CD4-positive, CD25-positive, alpha-beta regulatory T cell (primary cell): ENCODE measurements around the gene INPP4A. TPM values are rescaled to one million over a fixed set of nuclear protein-coding genes. Genes with fewer than 3 reads are reported as not detected.

Source experiments
- ATAC-seq, 2 donors: fragments of 150-1000 bp; cut with Tn5 transposase; one replicate each; pipeline ENCODE4 v1.10.0; 2021; ENCODE audit warnings: low read depth in 2 of 2, moderate number of reproducible peaks in 2 of 2, moderate library complexity in 1 of 2
- DNase-seq, 3 donors: peaks; one replicate each; pipeline versions ENCODE4 v3.0.0 to v3.0.0-alpha.2; 2012 to 2022; ENCODE audit warnings: mixed read lengths in 1 of 3
- H3K27ac ChIP-seq: one replicate; pipeline ENCODE4 v1.7.0; 2013; ENCODE audit warnings: mild to moderate bottlenecking, low read length; ENCODE audit not compliant: insufficient read depth, poor library complexity, severe bottlenecking
- H3K27me3 ChIP-seq: one replicate; pipeline ENCODE4 v1.7.0; 2013; ENCODE audit warnings: low read length; ENCODE audit not compliant: control insufficient read depth, insufficient read depth
- H3K36me3 ChIP-seq: one replicate; pipeline ENCODE4 v1.7.0; 2013; ENCODE audit warnings: mild to moderate bottlenecking, low read length, moderate library complexity; ENCODE audit not compliant: control insufficient read depth, insufficient read depth
- H3K4me1 ChIP-seq: 2 replicates; pipeline ENCODE4 v1.7.0; 2013; ENCODE audit warnings: mild to moderate bottlenecking, low read length; ENCODE audit not compliant: insufficient read depth, control insufficient read depth, poor library complexity, severe bottlenecking
- H3K4me3 ChIP-seq: one replicate; pipeline ENCODE4 v1.7.0; 2013; ENCODE audit warnings: low read depth, mild to moderate bottlenecking, low read length, moderate library complexity
- H3K9me3 ChIP-seq, 2 experiments: 1 replicate in 1 of 2; 2 replicates in 1 of 2; pipeline ENCODE4 v1.7.0; 2013; ENCODE audit warnings: low read length in 2 of 2, mild to moderate bottlenecking in 1 of 2, moderate library complexity in 1 of 2; ENCODE audit not compliant: control insufficient read depth in 2 of 2
- H3K27ac Mint-ChIP-seq, 3 donors: one replicate each; pipeline ENCODE4 v1.8.0; 2020 to 2022; ENCODE audit warnings: mild to moderate bottlenecking in 3 of 3, mixed read lengths in 3 of 3, moderate library complexity in 2 of 3
- H3K27me3 Mint-ChIP-seq: one replicate; pipeline ENCODE4 v1.8.0; 2022; ENCODE audit warnings: mild to moderate bottlenecking, mixed read lengths
- H3K36me3 Mint-ChIP-seq: one replicate; pipeline ENCODE4 v1.8.0; 2020; ENCODE audit warnings: mixed read lengths
- H3K4me1 Mint-ChIP-seq, 4 donors: one replicate each; pipeline ENCODE4 v1.8.0; 2020 to 2022; ENCODE audit warnings: mixed read lengths in 4 of 4, mild to moderate bottlenecking in 1 of 4
- H3K4me3 Mint-ChIP-seq, 4 donors: one replicate each; pipeline ENCODE4 v1.8.0; 2020 to 2022; ENCODE audit warnings: mild to moderate bottlenecking in 4 of 4, mixed read lengths in 4 of 4, moderate library complexity in 3 of 4
- H3K9me3 Mint-ChIP-seq, 7 donors: one replicate each; pipeline ENCODE4 v1.8.0; 2020 to 2022; ENCODE audit warnings: mixed read lengths in 7 of 7, mild to moderate bottlenecking in 3 of 7, moderate library complexity in 2 of 7
- polyA plus RNA-seq, 4 donors: library from polyadenylated mRNA; unstranded; fragments of 300-500 nt; fragmentation: Illumina TruSeq; gene quantifications; one replicate each; pipeline ENCODE4 v1.2.3, GENCODE V29; 2021
- total RNA-seq: library from RNA; stranded (reverse); gene quantifications from one replicate; pipeline ENCODE4 v1.2.3, GENCODE V29; 2022

INPP4A gene
- total and polyA plus RNA-seq, 5 donors from 2014 or later = 27.9 to 106 (median 31.5) TPM

DNA sequence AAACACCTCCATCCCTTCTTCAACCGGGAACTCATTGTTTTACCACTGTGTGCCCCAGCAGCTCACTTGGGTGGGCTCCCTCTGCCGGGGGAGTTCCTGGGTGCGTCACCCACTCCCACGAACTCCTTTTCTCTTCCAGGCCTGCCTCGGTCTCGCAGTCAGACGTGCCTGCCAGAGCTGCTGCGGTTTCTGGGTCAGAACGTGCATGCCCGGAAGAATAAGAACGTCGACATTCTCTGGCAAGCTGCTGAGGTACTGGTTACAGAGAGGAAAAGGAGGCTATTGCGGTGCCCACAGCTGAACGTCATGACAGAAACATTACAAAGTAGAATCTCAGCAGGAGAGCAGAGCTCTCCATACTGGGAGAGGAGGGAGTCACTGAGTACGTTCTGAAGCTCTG lies 128.0 kb downstream of the INPP4A start:
- Mint-ChIP-seq H3K36me3 (peaks cover 33% of the 10 kb centered on the region), H3K4me3 (no peak overlapping the region)

DNA sequence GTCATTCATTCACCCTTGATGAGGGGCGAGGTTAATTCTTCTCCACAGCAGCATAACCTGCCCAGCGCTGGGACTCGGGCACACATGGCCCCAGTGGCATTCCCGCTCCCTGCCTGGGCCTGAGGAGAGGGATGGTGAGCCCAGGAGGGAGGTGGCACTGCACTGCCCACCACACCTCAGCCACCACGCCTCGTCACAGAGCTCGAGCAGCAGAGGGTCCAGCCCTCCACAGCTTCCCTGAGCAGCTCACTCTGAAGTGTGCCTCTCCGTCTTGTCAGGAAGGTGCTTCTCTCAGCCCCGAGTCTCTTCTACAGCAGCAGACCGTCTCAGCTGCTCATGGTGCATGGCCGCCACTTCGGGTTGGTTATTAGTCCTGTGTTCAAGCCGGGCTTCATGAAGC lies 128.8 kb downstream of the INPP4A start:
- Mint-ChIP-seq H3K36me3 (peaks cover 36% of the 10 kb centered on the region), H3K27ac (no peak overlapping the region), H3K27me3 (no peaks in the 10 kb centered on the region), H3K9me3 (no peaks in the 10 kb centered on the region), H3K4me1 (peaks cover 0 to 4% (median 0%) of the 10 kb centered on the region in 4 donors), H3K4me3 (no peak overlapping the region)
- DNase-seq (no peak), ATAC-seq (no peak)
- no peaks in the 10 kb centered on the region for H3K27me3 ChIP-seq
- no peaks in the 10 kb centered on the region for H3K9me3 ChIP-seq
- no peak overlapping the region for H3K27ac ChIP-seq
- H3K4me3 ChIP-seq = no peak overlapping the region
- H3K4me1 ChIP-seq = no peaks in the 10 kb centered on the region
- peaks cover 99% of the 10 kb centered on the region for H3K36me3 ChIP-seq

More for the DNA sequence above, 128.0 kb downstream of the INPP4A start:
- peaks cover 99% of the 10 kb centered on the region for H3K36me3 ChIP-seq
- H3K4me1 Mint-ChIP-seq = peaks cover 0 to 4% (median 0%) of the 10 kb centered on the region in 4 donors
- no peaks in the 10 kb centered on the region for H3K9me3 Mint-ChIP-seq
- no peaks in the 10 kb centered on the region for H3K27me3 ChIP-seq
- ATAC-seq = no peak
- H3K4me1 ChIP-seq = no peaks in the 10 kb centered on the region
- no peak for DNase-seq
- H3K27me3 Mint-ChIP-seq = no peaks in the 10 kb centered on the region
- H3K9me3 ChIP-seq = no peaks in the 10 kb centered on the region
- no peak overlapping the region for H3K27ac Mint-ChIP-seq
- no peak overlapping the region for H3K4me3 ChIP-seq
- H3K27ac ChIP-seq = no peak overlapping the region

DNA sequence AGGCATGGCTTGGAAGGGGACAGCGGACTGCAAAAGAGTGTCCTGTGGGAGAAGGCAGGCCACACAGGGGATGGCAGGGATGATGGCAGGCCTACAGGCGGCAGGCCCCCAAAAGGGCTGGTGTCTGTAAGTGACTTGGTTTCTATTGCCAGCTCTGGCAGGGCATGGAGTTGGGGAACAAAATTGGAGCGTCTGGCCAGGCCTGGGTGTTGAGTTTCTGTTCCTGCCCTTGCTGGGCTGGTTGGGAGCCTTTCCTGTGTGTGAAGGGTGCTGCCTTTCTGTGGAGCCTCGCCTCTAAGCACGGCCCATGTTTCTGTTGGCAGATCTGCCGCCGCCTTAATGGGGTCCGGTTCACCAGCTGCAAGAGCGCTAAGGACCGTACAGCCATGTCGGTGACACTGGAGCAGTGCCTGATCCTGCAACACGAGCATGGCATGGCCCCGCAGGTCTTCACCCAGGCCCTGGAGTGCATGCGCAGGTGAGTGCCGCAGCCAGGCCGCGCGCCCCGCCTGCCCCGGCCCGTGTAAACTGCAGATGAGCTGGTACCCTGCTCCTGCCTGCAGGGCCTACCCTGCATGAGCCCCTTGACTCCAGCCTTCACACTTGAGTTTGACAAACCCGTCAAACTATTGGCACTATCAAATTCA lies 132.1 kb downstream of the INPP4A start:
- Mint-ChIP-seq H3K9me3 (no peaks in the 10 kb centered on the region), H3K27ac (peak overlapping the region in 1 of 3 donors; percentile 69), H3K4me3 (no peak overlapping the region), H3K27me3 (no peaks in the 10 kb centered on the region), H3K36me3 (peaks cover 33% of the 10 kb centered on the region), H3K4me1 (no peaks in the 10 kb centered on the region)
- DNase-seq = no peak
- no peak for ATAC-seq
- H3K36me3 ChIP-seq = peaks cover 95% of the 10 kb centered on the region
- H3K4me3 ChIP-seq = no peak overlapping the region
- H3K9me3 ChIP-seq = no peaks in the 10 kb centered on the region
- H3K27me3 ChIP-seq = no peaks in the 10 kb centered on the region
- no peak overlapping the region for H3K27ac ChIP-seq
- H3K4me1 ChIP-seq = no peaks in the 10 kb centered on the region

DNA sequence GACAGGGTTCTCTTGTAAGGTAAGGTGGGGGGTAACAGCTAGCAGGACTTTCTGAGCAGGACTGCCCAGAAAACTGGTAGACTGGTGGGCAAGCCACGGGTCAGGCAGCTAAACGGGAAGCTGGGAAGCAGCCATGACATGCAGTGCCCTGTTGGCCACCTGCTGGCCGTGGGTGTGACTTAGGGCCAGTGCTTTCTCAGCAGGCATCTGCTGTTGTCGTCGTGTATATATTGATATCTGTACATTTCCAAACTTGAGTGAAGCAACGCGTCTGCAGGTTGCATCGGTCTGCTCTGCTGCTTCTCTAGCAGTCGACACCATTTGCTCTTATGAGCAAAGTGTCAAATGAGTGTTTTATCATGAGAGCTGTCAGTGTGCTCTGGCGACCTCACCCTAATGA lies 132.7 kb downstream of the INPP4A start:
- no peaks in the 10 kb centered on the region for H3K27me3 ChIP-seq
- DNase-seq = no peak
- H3K4me3 Mint-ChIP-seq = no peak overlapping the region
- H3K9me3 ChIP-seq = no peaks in the 10 kb centered on the region
- H3K27me3 Mint-ChIP-seq = no peaks in the 10 kb centered on the region
- ATAC-seq = no peak
- H3K4me1 Mint-ChIP-seq = no peaks in the 10 kb centered on the region
- H3K36me3 Mint-ChIP-seq = peaks cover 38% of the 10 kb centered on the region
- H3K4me3 ChIP-seq = no peak overlapping the region
- no peaks in the 10 kb centered on the region for H3K4me1 ChIP-seq
- H3K27ac Mint-ChIP-seq = peak overlapping the region in 1 of 3 donors; percentile 20
- H3K27ac ChIP-seq = no peak overlapping the region
- peaks cover 95% of the 10 kb centered on the region for H3K36me3 ChIP-seq
- H3K9me3 Mint-ChIP-seq = no peaks in the 10 kb centered on the region

DNA sequence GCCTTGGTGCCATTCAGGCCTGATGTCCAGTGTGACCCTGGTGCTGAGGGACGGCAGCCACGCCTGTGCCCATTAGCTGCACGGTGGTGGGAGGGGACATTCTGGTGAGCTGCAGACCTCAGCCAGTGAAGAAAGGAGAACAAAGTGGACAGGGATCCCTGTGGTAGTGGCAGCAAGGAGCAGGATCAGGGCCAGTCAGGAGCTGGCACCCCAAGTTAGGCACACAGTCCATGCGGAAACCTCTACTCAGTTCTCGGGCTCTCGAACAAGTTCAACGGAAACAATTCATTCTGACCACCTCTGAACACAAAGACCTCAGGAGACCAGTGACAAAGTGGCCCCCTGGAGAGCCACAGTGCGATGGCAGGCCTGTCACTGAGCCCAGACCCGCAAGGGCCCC lies 133.6 kb downstream of the INPP4A start:
- no peaks in the 10 kb centered on the region for H3K27me3 ChIP-seq
- H3K4me3 ChIP-seq = no peak overlapping the region
- H3K4me1 Mint-ChIP-seq = no peaks in the 10 kb centered on the region
- no peaks in the 10 kb centered on the region for H3K27me3 Mint-ChIP-seq
- no peaks in the 10 kb centered on the region for H3K9me3 ChIP-seq
- H3K27ac ChIP-seq = no peak overlapping the region
- H3K4me1 ChIP-seq = no peaks in the 10 kb centered on the region
- H3K4me3 Mint-ChIP-seq = no peak overlapping the region
- H3K9me3 Mint-ChIP-seq = no peaks in the 10 kb centered on the region
- DNase-seq = no peak
- H3K36me3 ChIP-seq = peaks cover 95% of the 10 kb centered on the region
- no peak for ATAC-seq
- no peak overlapping the region for H3K27ac Mint-ChIP-seq
- peaks cover 44% of the 10 kb centered on the region for H3K36me3 Mint-ChIP-seq

DNA sequence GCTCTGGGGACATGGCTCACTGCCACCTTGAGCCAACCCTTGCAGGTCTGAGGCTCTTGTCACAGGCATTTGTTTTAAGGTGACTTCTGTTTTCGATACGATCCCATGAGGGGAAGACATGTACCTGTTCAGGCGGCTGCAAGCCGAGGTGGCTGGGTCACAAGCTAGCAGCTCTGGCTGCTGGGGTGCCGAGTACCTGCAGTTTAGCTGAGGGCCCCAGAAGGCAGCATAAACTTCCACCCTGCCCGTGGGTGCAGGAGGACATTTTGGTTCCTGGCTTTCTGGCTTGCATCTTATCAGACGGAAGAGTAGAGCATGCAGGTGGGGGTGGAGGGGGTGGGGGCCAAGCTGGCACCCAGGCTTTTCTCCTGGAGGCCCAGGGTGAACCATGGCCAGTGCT lies 135.3 kb downstream of the INPP4A start:
- H3K27ac ChIP-seq = no peak overlapping the region
- Mint-ChIP-seq H3K9me3 (no peaks in the 10 kb centered on the region), H3K4me3 (no peak overlapping the region), H3K27ac (no peak overlapping the region), H3K4me1 (no peaks in the 10 kb centered on the region), H3K36me3 (peaks cover 42% of the 10 kb centered on the region), H3K27me3 (no peaks in the 10 kb centered on the region)
- ATAC-seq (no peak), DNase-seq (no peak)
- H3K36me3 ChIP-seq = peaks cover 93% of the 10 kb centered on the region
- H3K4me1 ChIP-seq = no peaks in the 10 kb centered on the region
- no peak overlapping the region for H3K4me3 ChIP-seq
- no peaks in the 10 kb centered on the region for H3K9me3 ChIP-seq
- no peaks in the 10 kb centered on the region for H3K27me3 ChIP-seq

DNA sequence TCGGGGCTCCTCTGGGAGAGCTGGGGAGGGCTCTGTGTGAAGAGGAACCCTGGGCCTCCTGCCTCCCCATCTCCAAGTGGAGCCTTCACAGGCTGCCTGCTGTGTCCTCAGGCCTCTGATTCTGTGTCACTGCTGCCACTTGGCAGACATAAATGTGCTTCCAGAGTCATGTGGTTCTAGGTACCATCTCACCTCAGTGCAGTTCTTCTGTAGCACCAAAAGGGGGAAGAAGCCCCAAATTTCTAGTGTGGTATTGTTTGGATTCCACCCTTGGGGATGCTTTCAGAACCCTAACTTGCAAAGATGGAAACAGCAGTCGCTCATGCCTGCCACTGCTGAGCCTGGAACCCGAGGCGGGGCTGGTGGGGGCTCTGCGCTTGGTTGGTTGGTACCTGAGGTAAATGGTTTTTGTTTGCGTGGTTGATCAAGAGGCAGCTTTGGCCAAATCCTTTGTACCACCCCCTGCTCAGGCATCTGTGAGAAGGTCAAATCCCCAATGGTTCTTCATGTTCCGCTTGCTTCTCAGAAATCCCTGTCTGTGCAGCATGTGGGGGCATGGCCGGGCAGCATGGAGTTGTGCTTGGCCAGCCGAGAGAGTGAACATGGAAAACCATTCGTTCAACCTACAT lies 136.1 kb downstream of the INPP4A start:
- Mint-ChIP-seq H3K4me1 (no peaks in the 10 kb centered on the region), H3K36me3 (peaks cover 36% of the 10 kb centered on the region), H3K27me3 (no peaks in the 10 kb centered on the region), H3K9me3 (no peaks in the 10 kb centered on the region), H3K4me3 (no peak overlapping the region), H3K27ac (peak overlapping the region in 1 of 3 donors; percentile 43)
- Histone ChIP-seq H3K36me3 (peaks cover 93% of the 10 kb centered on the region), H3K4me3 (no peak overlapping the region), H3K4me1 (no peaks in the 10 kb centered on the region), H3K27ac (no peak overlapping the region), H3K27me3 (no peaks in the 10 kb centered on the region), H3K9me3 (no peaks in the 10 kb centered on the region)
- DNase-seq (no peak), ATAC-seq (no peak)

DNA sequence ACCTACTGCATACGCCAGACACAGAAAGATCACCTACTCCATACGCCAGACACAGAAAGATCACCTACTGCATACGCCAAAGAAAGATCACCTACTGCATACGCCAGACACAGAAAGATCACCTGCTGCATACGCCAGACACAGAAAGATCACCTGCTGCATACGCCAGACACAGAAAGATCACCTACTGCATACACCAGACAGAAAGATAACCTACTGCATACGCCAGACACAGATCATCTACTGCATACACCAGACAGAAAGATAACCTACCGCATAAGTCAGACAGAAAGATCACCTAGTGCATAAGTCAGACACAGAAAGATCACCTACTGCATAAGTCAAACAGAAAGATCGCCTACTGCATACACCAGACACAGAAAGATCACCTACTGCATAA lies 137.9 kb downstream of the INPP4A start:
- Mint-ChIP-seq H3K9me3 (no peaks in the 10 kb centered on the region), H3K4me1 (peaks cover 0 to 4% (median 1%) of the 10 kb centered on the region in 4 donors), H3K27ac (no peak overlapping the region), H3K36me3 (peaks cover 46% of the 10 kb centered on the region), H3K27me3 (no peaks in the 10 kb centered on the region), H3K4me3 (no peak overlapping the region)
- Histone ChIP-seq H3K4me3 (no peak overlapping the region), H3K27ac (no peak overlapping the region), H3K9me3 (no peaks in the 10 kb centered on the region), H3K27me3 (no peaks in the 10 kb centered on the region), H3K36me3 (peaks cover 92% of the 10 kb centered on the region), H3K4me1 (no peaks in the 10 kb centered on the region)
- DNase-seq (no peak), ATAC-seq (no peak)
